HG03103 (cell line): Measurements from ENCODE around the gene H2AZ2.
"Not testable (repeated sequence)": the region's sequence is repeated elsewhere in the genome, so short reads cannot be mapped to it uniquely, and the experiment has no call there.

ENCODE experiments used
- ATAC-seq: cut with Tn5 transposase; IDR thresholded peaks from one replicate; pipeline ENCODE4 v1.9.1; 2021; ENCODE audit warnings: low read depth; ENCODE audit not compliant: unreplicated experiment

H2AZ2 gene

GRCh38 chr7:44823255-44823781 lies 24.6 kb downstream of the H2AZ2 start:
- no peak for ATAC-seq

GRCh38 chr7:44819292-44819691 lies 28.6 kb downstream of the H2AZ2 start:
- no peak for ATAC-seq

GRCh38 chr7:44814919-44815318 lies 33.0 kb downstream of the H2AZ2 start:
- no peak for ATAC-seq

GRCh38 chr7:44811571-44811970 lies 36.3 kb downstream of the H2AZ2 start:
- ATAC-seq, result no peak

GRCh38 chr7:44811093-44811492 lies 36.8 kb downstream of the H2AZ2 start:
- no peak for ATAC-seq

GRCh38 chr7:44808914-44809393 lies 38.9 kb downstream of the H2AZ2 start:
- no peak for ATAC-seq

- no peak for ATAC-seq
Observed at GRCh38 chr7:44805950-44806349, 41.9 kb downstream of the H2AZ2 start.

GRCh38 chr7:44803828-44804519 lies 43.9 kb downstream of the H2AZ2 start:
- not testable (repeated sequence) for ATAC-seq

GRCh38 chr7:44802418-44803025 lies 45.4 kb downstream of the H2AZ2 start:
- no peak for ATAC-seq

GRCh38 chr7:44801890-44802289 lies 46.0 kb downstream of the H2AZ2 start:
- no peak for ATAC-seq

GRCh38 chr7:44799939-44800338 lies 47.9 kb downstream of the H2AZ2 start:
- ATAC-seq, result no peak

- ATAC-seq, result no peak
Observed at GRCh38 chr7:44798649-44799305, 49.1 kb downstream of the H2AZ2 start.

- ATAC-seq, result peak; percentile 40
Observed at GRCh38 chr7:44797329-44798258, 50.3 kb downstream of the H2AZ2 start.

- ATAC-seq, result peak; percentile 76
Observed at GRCh38 chr7:44796504-44797328, 51.2 kb downstream of the H2AZ2 start, which contains the start of gene PPIA. Gene PPIA (plus strand): TSS chr7:44796681. CDS start chr7:44796725, 44 bp downstream.

- peak; percentile 24 for ATAC-seq
Observed at GRCh38 chr7:44796034-44796503, 51.8 kb downstream of the H2AZ2 start.

- no peak for ATAC-seq
Observed at GRCh38 chr7:44794331-44794730, 53.6 kb downstream of the H2AZ2 start.

- no peak for ATAC-seq
Observed at GRCh38 chr7:44793919-44794318, 54.0 kb downstream of the H2AZ2 start.

- ATAC-seq, result no peak
Observed at GRCh38 chr7:44791278-44792219, 56.3 kb downstream of the H2AZ2 start.
